AG04450 (cell line): ENCODE data around the gene CACNA1D. TPM values are rescaled to one million over a fixed set of nuclear protein-coding genes. Genes with fewer than 3 reads are reported as not detected.

Experiments used
- CTCF ChIA-PET: fragments of 300-600, 350-600 bp; formaldehyde crosslinking; extraction: SDS; loops from one replicate; lab custom pipeline; 2022; ENCODE audit warnings: antibody characterized with exemption, inconsistent platforms; lab: Charles Lee
- POLR2A ChIA-PET: fragments of 350-600 bp; formaldehyde crosslinking; extraction: SDS; loops from one replicate; lab custom pipeline; 2021; ENCODE audit warnings: antibody characterized with exemption, inconsistent platforms; lab: Yijun Ruan, JAX
- DNase-seq: peaks from one replicate; pipeline ENCODE4 v3.0.0-alpha.2; 2011; ENCODE audit warnings: low read depth, low spot score
- H3K27ac ChIP-seq: one replicate; pipeline ENCODE4 v1.5.1; 2012; ENCODE audit warnings: low read depth, low read length, control low read depth
- H3K27me3 ChIP-seq: one replicate; pipeline ENCODE4 v1.6.0; 2012; ENCODE audit warnings: low read length; ENCODE audit not compliant: control insufficient read depth, insufficient read depth
- H3K4me3 ChIP-seq: 2 replicates; pipeline ENCODE4 v1.5.1; 2011; ENCODE audit warnings: mild to moderate bottlenecking, low read depth, low read length, control low read depth
- H3K9me3 ChIP-seq: 2 replicates; pipeline ENCODE4 v1.5.1; 2012; ENCODE audit warnings: low read length; ENCODE audit not compliant: control insufficient read depth, insufficient read depth
- CTCF ChIP-seq: IDR thresholded peaks from 2 replicates; pipeline ENCODE4 v1.5.1; 2011; ENCODE audit warnings: low read depth, low read length, control low read depth, inconsistent platforms
- polyA plus RNA-seq: library from polyadenylated mRNA; depleted of rRNA; stranded (reverse); fragments of >200 nt; gene quantifications from 2 replicates; pipeline ENCODE4 v1.2.3, GENCODE V29; 2011

The CACNA1D gene
- polyA plus RNA-seq, 1 experiment = 0.07 TPM

DNA sequence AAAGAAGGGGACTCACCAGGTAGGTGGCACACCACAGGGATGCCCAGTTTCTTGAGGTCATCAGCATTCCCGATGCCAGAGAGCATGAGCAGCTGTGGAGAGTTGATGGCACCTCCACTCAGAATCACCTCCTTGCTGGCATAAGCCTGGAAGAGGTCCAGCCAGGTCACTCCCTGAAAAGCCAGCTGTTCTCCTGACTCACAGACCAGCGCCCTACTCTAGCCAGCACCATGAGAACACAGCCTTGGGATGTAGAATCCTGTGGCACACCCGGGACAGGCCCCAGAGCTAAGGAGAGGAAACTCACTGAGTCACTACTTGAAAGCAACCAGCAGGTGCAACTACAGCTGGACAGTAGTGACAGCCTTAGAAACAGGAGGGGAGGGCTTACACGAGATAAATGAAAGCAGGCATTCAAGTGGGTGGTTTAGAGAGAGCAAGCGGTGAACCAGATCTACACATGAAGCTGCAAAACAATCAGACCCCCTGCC is 327.3 kb downstream of the CACNA1D start:
- ChIA-PET CTCF (no interaction called here), POLR2A (no interaction called here)
- Histone ChIP-seq H3K27ac (no peak overlapping the region), H3K4me3 (no peak overlapping the region), H3K27me3 (peaks cover 3% of the 10 kb centered on the region), H3K9me3 (no peaks in the 10 kb centered on the region; the same call in 1 of the 2 replicates)
- no peak for DNase-seq
- no peak for TF ChIP-seq CTCF

GRCh38 chr3:53822331-53822741 is 327.9 kb downstream of the CACNA1D start:
- no peak for TF ChIP-seq CTCF
- Histone ChIP-seq H3K27ac (no peak overlapping the region), H3K4me3 (no peak overlapping the region), H3K9me3 (no peaks in the 10 kb centered on the region; the same call in 1 of the 2 replicates), H3K27me3 (peaks cover 4% of the 10 kb centered on the region)
- ChIA-PET POLR2A (no interaction called here), CTCF (no interaction called here)
- no peak for DNase-seq

DNA sequence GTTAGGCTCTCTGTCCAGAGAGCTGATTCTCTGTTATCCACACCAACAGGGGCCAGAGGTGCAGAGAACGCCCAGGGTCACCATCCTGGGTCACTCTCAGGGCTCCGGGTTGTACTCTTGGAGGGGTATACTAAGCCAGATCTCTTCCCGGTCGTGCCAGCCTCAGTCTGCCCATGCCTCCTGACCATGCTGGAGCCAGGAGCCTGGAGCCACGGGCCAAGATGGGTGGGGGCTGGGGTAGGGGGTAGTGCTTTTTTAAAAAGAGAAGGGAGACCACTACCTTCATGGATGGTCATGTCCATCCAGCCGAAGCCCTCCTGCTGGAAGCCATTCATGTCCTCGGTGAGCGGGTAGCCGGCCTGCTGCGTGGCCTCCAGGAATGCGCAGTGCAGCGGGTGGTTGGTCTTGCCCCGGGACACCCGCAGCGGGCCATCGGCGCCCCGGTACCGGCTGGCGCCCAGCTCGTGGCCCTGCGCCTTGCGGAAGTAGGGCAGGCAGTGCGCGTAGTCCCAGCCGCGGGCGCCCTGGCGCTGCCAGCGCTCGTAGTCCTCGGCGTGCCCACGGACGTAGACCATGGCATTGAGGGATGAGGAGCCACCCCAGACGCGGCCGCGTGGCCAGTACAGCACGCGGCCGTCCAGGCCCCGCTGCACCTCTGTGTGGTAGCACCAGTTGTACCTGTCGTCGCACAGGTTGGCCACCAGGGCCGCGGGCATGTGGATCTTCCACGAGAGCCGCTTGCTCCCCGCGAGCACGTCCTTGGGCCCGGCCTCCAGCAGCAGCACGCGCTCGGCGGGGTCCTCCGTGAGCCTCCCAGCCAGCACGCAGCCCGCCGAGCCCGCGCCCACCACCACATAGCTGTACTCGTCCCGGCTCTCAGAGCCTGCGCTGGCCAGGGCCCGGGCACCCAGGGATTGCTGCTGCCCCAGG is 328.9 kb downstream of the CACNA1D start:
- no peak for TF ChIP-seq CTCF
- CTCF ChIA-PET = no interaction called here
- POLR2A ChIA-PET = no interaction called here
- Histone ChIP-seq H3K4me3 (no peak overlapping the region), H3K9me3 (no peaks in the 10 kb centered on the region; the same call in 1 of the 2 replicates), H3K27ac (no peak overlapping the region), H3K27me3 (peaks cover 2% of the 10 kb centered on the region)
- DNase-seq = no peak

DNA sequence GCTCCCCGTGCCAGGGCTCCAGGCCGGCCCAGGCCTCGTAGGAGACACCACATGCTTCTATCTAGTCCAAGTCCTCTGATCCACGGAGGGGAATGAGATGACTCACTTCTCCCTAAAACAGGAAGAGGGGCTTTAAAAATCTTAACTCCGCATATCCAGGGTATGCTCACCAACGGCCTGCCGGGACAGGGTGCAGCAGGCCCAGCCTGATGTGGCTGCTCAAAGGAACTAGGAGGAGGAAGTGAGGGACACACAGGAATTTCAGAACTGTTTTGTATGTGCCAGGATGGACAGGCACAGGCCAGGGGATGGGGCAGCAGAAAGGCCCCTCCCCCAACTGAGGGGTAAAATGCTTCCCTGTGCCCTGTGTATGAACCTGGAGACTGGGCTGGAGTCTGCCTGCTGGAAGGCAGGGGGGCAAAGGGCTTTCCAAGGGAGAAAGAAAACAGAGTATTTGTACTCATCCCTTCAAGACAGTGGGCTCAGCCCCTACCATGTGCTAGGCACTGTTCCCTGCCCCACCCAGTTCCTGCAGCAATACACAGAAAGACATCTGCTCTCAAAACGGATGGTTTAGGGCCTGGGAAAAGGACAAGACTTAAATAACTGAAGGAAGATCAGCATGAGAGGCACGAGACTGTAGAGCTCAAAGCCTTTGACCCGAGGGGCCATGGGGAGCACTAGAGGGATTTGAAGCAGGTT is 329.7 kb downstream of the CACNA1D start:
- DNase-seq = no peak
- POLR2A ChIA-PET = no interaction called here
- CTCF ChIA-PET = no interaction called here

More for the DNA sequence above, 329.7 kb downstream of the CACNA1D start:
- Histone ChIP-seq H3K27ac (no peak overlapping the region), H3K4me3 (no peak overlapping the region), H3K9me3 (no peaks in the 10 kb centered on the region; the same call in 1 of the 2 replicates), H3K27me3 (peaks cover 2% of the 10 kb centered on the region)
- TF ChIP-seq CTCF = no peak
